ENCODE data around the gene PCDH12. TPM values are rescaled to one million over a fixed set of nuclear protein-coding genes. Genes with fewer than 3 reads are reported as not detected.

PCDH12 gene
- total and polyA plus RNA-seq, 10 of the 15 experiments (the other 5 are each of a cell fraction or from before 2014, with no cell fraction given) = 0.01 to 0.14 (median 0.06) TPM; not detected in 4

GRCh38 chr5:141965071-141965470 lies 7.1 kb upstream of the PCDH12 start (continued):
- TF ChIP-seq KAT2A (conservative IDR thresholded peaks at IDR 0.05; ENCODE audit: control insufficient read depth, low read depth, low read length) = no peak
- TF ChIP-seq SIX5 (IDR thresholded peaks at IDR 0.05; ENCODE audit: low read depth, low read length, severe bottlenecking) = no peak
- TF ChIP-seq EP300 (IDR thresholded peaks at IDR 0.05; ENCODE audit: borderline replicate concordance in 1 of 2, control insufficient read depth in 1 of 2, low read depth in 2 of 2, low read length in 2 of 2) = no peak
- TF ChIP-seq MEF2B (IDR thresholded peaks at IDR 0.05; ENCODE audit: partially characterized antibody, poor library complexity, severe bottlenecking) = no peak
- TF ChIP-seq JUND (IDR thresholded peaks at IDR 0.05; ENCODE audit: low read depth, low read length) = no peak
- no peak for TF ChIP-seq NRF1 (conservative IDR thresholded peaks at IDR 0.05; ENCODE audit: low read depth, low read length)
- no peak for TF ChIP-seq NR2C1 (IDR thresholded peaks at IDR 0.05)
- no peak for TF ChIP-seq IRF5 (IDR thresholded peaks at IDR 0.05; ENCODE audit: borderline replicate concordance)

- Histone ChIP-seq H3K4me1 (ENCODE audit: control insufficient read depth, insufficient read depth, low read length) (peaks cover 3% of the 10 kb centered on the region), H3K4me3 (no peak overlapping the region), H3K9ac (ENCODE audit: control insufficient read depth, insufficient read depth, low read length) (no peak overlapping the region), H4K20me1 (ENCODE audit: control insufficient read depth, insufficient read depth) (no peaks in the 10 kb centered on the region), H2AFZ (ENCODE audit: control insufficient read depth, low read depth, low read length) (no peak overlapping the region), H3K27ac (ENCODE audit: control insufficient read depth, insufficient read depth) (no peak overlapping the region), H3K27me3 (replicated peaks in 1 of 2; ENCODE audit: control insufficient read depth in 2 of 2, insufficient read depth in 2 of 2, low read length in 1 of 2) (no peaks in the 10 kb centered on the region), H3K9me3 (replicated peaks; ENCODE audit: control insufficient read depth, insufficient read depth, low read length) (no peaks in the 10 kb centered on the region), H3K4me2 (ENCODE audit: control insufficient read depth, insufficient read depth) (no peak overlapping the region), H3K79me2 (ENCODE audit: control insufficient read depth, insufficient read depth, low read length) (no peaks in the 10 kb centered on the region), H3K36me3 (ENCODE audit: control insufficient read depth in 2 of 2, insufficient read depth in 2 of 2, low read length in 1 of 2) (no peaks in the 10 kb centered on the region)
- BruUV-seq (replicated peaks) = no TSS peak
- ChIA-PET CTCF (interaction anchor here (0.6 to 2.1 kb wide), 12 partner anchors 9 to 1535 kb away, joined by 3 to 11 read pairs (median 4); partner anchors contain the start of gene DELE1), POLR2A (interaction anchor here (0.5 to 1.2 kb wide), 2 partner anchors 313 to 349 kb away, joined by 3 read pairs; partner anchors contain the start of gene FCHSD1), RAD21 (ENCODE audit: unreplicated experiment) (interaction anchor here (1.4 to 1.5 kb wide), 2 partner anchors 82 to 272 kb away, joined by 3 to 6 read pairs; no protein-coding TSS in a partner anchor), SMC1A (ENCODE audit: uncharacterized antibody, unreplicated experiment) (interaction anchor here (1.0 to 1.2 kb wide), 2 partner anchors 40 to 84 kb away, joined by 3 read pairs; partner anchors contain the start of gene DELE1)
- intact Hi-C loops (cut with micrococcal nuclease; ENCODE audit: unreplicated experiment) = loop anchor here (10.0 kb wide), 2 partner anchors 299 to 369 kb away; no protein-coding TSS in a partner anchor
- DNase-seq (ENCODE audit: low read depth, low spot score) (no peak), ATAC-seq (no peak), FAIRE-seq (no peak)
- TF ChIP-seq ASH2L (IDR thresholded peaks at IDR 0.05; ENCODE audit: borderline replicate concordance, low read depth) (no peak), NFYA (IDR thresholded peaks at IDR 0.05; ENCODE audit: borderline replicate concordance, low read depth, low read length) (no peak), MYC (IDR thresholded peaks at IDR 0.05; ENCODE audit: insufficient read depth, insufficient read length, insufficient replicate concordance, low read length, severe bottlenecking) (no peak), SREBF2 (IDR thresholded peaks at IDR 0.05; ENCODE audit: low read length) (no peak), BCL3 (IDR thresholded peaks at IDR 0.05; ENCODE audit: borderline replicate concordance, insufficient read depth, low read depth, low read length, poor library complexity, severe bottlenecking) (no peak)
- 63% methylated on average over 3 of the region's 3 CpGs for WGBS (ENCODE audit: insufficient coverage, insufficient replicate concordance, low lambda C conversion rate, missing lambda C conversion rate)
- in situ Hi-C loops (cut with MboI) = no loop called here
Measured at GRCh38 chr5:141963701-141964100, 5.7 kb upstream of the PCDH12 start.
